A673 (cell line): ENCODE results near the gene TRPM2. TPM values are rescaled to one million over a fixed set of nuclear protein-coding genes. Genes with fewer than 3 reads are reported as not detected.

Experiments
- BruUV-seq: library from RNA; stranded (reverse); fragments of 400-500 nt; replicated peaks from 2 replicates; lab custom pipeline; 2021; lab: Mats Ljungman, UMichigan
- CTCF ChIA-PET: fragments of 300-600 bp; sonication (Branson Sonifier 250); formaldehyde crosslinking; loops from one replicate; lab custom pipeline; 2022; ENCODE audit warnings: antibody characterized with exemption; lab: Charles Lee
- POLR2A ChIA-PET: fragments of 300-600 bp; sonication (Branson Sonifier 250); formaldehyde crosslinking; loops from one replicate; lab custom pipeline; 2022; ENCODE audit warnings: antibody characterized with exemption; ENCODE audit not compliant: low non-redundant PET; lab: Charles Lee
- DNase-seq: peaks from one replicate; pipeline ENCODE4 v3.0.0-alpha.2; 2015; ENCODE audit warnings: low spot score
- H3K27ac ChIP-seq: fragments of 200-600 bp; sonication (generic); 2 replicates; pipeline ENCODE4 v1.5.1; 2016; ENCODE audit warnings: mixed run types, low read depth, mild to moderate bottlenecking, mixed read lengths, antibody characterized with exemption, low read length; ENCODE audit not compliant: poor library complexity, severe bottlenecking
- H3K27me3 ChIP-seq: fragments of 200-600 bp; sonication (generic); replicated peaks from 2 replicates; pipeline ENCODE4 v1.6.1; 2017; ENCODE audit warnings: mixed run types, low read depth, mild to moderate bottlenecking, mixed read lengths, antibody characterized with exemption, low read length; ENCODE audit not compliant: insufficient read depth, poor library complexity
- H3K36me3 ChIP-seq: fragments of 200-600 bp; sonication (generic); 2 replicates; pipeline ENCODE4 v1.6.1; 2016; ENCODE audit warnings: mixed run types, mild to moderate bottlenecking, mixed read lengths, antibody characterized with exemption, low read length; ENCODE audit not compliant: insufficient read depth, poor library complexity, severe bottlenecking
- H3K4me1 ChIP-seq: fragments of 200-600 bp; sonication (generic); 2 replicates; pipeline ENCODE4 v1.6.1; 2017; ENCODE audit warnings: mixed run types, mild to moderate bottlenecking, mixed read lengths, antibody characterized with exemption, low read length; ENCODE audit not compliant: insufficient read depth, poor library complexity, severe bottlenecking
- H3K4me3 ChIP-seq: fragments of 200-600 bp; sonication (generic); 2 replicates; pipeline ENCODE4 v1.5.1; 2016; ENCODE audit warnings: low read depth, mixed run types, mild to moderate bottlenecking, mixed read lengths, low read length; ENCODE audit not compliant: poor library complexity, severe bottlenecking
- H3K9me3 ChIP-seq: fragments of 200-600 bp; sonication (generic); 2 replicates; pipeline ENCODE4 v1.6.1; 2016; ENCODE audit warnings: mixed run types, low read depth, mild to moderate bottlenecking, mixed read lengths, antibody characterized with exemption, low read length; ENCODE audit not compliant: poor library complexity, severe bottlenecking
- EZH2 ChIP-seq: fragments of 200-600 bp; sonication (generic); IDR thresholded peaks from 2 replicates; pipeline ENCODE4 v1.6.1; 2017; ENCODE audit warnings: borderline replicate concordance, low read depth, mild to moderate bottlenecking, mixed read lengths, antibody characterized with exemption, low read length; ENCODE audit not compliant: poor library complexity, severe bottlenecking
- intact Hi-C: fragments of 100-400 bp; cut with micrococcal nuclease; formaldehyde crosslinking; loops from one replicate; pipeline ENCODE4 v1.10.0; 2022; ENCODE audit not compliant: unreplicated experiment
- total RNA-seq: library from RNA; stranded (reverse); gene quantifications from 2 replicates; pipeline ENCODE4 v1.2.3, GENCODE V29; 2021
- TF ChIP-seq, protein P1 (sequence below): fragments of 300-800, 200-600 bp; sonication (generic); conservative IDR thresholded peaks from 2 replicates; pipeline ENCODE4 v1.5.1; 2017; ENCODE audit warnings: low read depth, mild to moderate bottlenecking, antibody characterized with exemption, low read length, moderate library complexity, mixed read lengths

TRPM2 gene
- total RNA-seq, 1 experiment from 2014 or later: 0.21 TPM

DNA sequence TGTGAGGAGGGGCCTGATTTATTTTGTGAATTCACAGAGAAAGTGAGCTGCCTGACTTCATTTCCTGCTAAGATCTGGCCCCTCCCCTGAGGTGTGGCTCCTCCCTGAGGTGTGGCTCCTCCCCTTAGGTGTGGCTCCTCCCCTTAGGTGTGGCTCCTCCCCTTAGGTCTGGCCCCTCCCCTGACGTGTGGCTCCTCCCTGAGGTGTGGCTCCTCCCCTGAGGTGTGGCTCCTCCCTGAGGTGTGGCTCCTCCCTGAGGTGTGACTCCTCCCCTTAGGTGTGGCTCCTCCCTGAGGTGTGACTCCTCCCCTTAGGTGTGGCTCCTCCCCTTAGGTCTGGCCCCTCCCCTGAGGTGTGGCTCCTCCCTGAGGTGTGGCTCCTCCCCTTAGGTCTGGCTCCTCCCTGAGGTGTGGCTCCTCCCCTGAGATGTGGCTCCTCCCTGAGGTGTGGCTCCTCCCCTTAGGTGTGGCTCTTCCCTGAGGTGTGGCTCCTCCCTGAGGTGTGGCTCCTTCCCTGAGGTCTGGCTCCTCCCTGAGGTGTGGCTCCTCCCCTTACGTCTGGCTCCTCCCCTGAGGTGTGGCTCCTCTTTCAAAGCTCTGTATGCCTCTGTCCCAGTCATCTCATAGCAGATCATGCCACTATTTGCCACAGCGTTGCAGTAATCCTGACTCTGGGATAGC lies 75.0 kb downstream of the TRPM2 start:
- POLR2A ChIA-PET: no interaction called here
- Histone ChIP-seq H3K36me3 (no peaks in the 10 kb centered on the region), H3K27ac (no peak overlapping the region), H3K27me3 (no peaks in the 10 kb centered on the region), H3K4me3 (no peak overlapping the region), H3K9me3 (peaks cover 6% of the 10 kb centered on the region), H3K4me1 (no peaks in the 10 kb centered on the region)
- intact Hi-C loops: no loop called here
- no peak for TF ChIP-seq EZH2
- TF ChIP-seq, protein P1, sequence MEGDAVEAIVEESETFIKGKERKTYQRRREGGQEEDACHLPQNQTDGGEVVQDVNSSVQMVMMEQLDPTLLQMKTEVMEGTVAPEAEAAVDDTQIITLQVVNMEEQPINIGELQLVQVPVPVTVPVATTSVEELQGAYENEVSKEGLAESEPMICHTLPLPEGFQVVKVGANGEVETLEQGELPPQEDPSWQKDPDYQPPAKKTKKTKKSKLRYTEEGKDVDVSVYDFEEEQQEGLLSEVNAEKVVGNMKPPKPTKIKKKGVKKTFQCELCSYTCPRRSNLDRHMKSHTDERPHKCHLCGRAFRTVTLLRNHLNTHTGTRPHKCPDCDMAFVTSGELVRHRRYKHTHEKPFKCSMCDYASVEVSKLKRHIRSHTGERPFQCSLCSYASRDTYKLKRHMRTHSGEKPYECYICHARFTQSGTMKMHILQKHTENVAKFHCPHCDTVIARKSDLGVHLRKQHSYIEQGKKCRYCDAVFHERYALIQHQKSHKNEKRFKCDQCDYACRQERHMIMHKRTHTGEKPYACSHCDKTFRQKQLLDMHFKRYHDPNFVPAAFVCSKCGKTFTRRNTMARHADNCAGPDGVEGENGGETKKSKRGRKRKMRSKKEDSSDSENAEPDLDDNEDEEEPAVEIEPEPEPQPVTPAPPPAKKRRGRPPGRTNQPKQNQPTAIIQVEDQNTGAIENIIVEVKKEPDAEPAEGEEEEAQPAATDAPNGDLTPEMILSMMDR: no peak
- DNase-seq: peak; percentile 39
- CTCF ChIA-PET: no interaction called here
- BruUV-seq: no TSS peak

DNA sequence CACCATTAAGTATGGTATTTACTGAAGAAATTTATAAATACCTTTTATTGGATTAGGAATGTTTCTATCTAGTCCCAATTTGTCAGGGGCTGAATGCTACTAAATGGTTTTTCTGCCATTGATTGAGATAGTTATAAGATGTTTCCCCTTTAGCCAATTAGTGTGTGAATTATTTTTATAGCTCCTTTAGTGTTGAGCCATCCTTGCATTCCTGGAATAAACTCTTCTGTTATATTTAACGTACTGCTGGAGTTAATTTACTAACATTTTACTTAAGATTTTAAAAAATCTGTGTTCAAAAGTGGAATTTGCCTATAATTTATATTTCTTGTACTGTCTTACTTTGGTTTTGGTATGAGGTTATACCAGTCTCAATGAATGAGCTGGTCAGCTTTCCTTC lies 76.5 kb downstream of the TRPM2 start:
- BruUV-seq: no TSS peak
- ChIA-PET CTCF (no interaction called here), POLR2A (no interaction called here)
- H3K9me3 ChIP-seq: peaks cover 6% of the 10 kb centered on the region
- H3K4me1 ChIP-seq: no peaks in the 10 kb centered on the region
- DNase-seq: no peak
- intact Hi-C loops: no loop called here
- no peak overlapping the region for H3K27ac ChIP-seq
- no peak overlapping the region for H3K4me3 ChIP-seq
- no peaks in the 10 kb centered on the region for H3K27me3 ChIP-seq
- no peaks in the 10 kb centered on the region for H3K36me3 ChIP-seq
- TF ChIP-seq, protein P1: no peak

DNA sequence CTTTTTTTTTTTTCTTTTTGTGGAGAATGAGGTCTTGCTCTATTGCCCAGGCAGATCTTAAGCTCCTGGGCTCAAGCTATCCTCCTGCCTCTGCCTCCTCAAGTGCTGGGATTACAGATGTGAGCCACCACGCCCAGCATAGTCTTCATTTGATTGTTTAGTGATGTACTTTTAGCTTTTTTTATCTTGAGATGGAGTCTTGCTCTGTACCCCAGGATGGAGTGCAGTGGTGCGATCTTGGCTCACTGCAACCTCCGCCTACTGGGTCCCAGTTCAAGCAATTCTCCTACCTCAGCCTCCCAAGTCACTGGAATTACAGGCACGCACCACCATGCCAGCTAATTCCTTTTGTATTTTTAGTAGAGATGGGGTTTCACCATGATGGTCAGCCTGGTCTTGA lies 77.9 kb downstream of the TRPM2 start:
- Histone ChIP-seq H3K36me3 (no peaks in the 10 kb centered on the region), H3K4me3 (no peak overlapping the region), H3K4me1 (no peaks in the 10 kb centered on the region), H3K27me3 (no peaks in the 10 kb centered on the region), H3K9me3 (peaks cover 6% of the 10 kb centered on the region), H3K27ac (no peak overlapping the region)
- POLR2A ChIA-PET: interaction anchor here (0.7 kb wide), 1 partner anchor 60 kb away, joined by 8 read pairs; no protein-coding TSS in a partner anchor
- CTCF ChIA-PET: no interaction called here
- intact Hi-C loops: no loop called here
- TF ChIP-seq EZH2: no peak
- TF ChIP-seq, protein P1: no peak
- DNase-seq: no peak
- no TSS peak for BruUV-seq
